WTC11 (cell line): Measurements from ENCODE around the gene PROSER2. TPM values are rescaled to one million over a fixed set of nuclear protein-coding genes. Genes with fewer than 3 reads are reported as not detected.

Source experiments
- ATAC-seq: fragments of 200-7000 bp; cut with Tn5 transposase; 2 replicates; pipeline ENCODE4 v1.10.0; 2021; ENCODE audit warnings: mild to moderate bottlenecking, moderate library complexity
- CTCF ChIA-PET: fragments of 300-600 bp; sonication (Branson Sonifier 250); formaldehyde crosslinking; loops from one replicate; lab custom pipeline; 2021; ENCODE audit warnings: antibody characterized with exemption; lab: Charles Lee
- POLR2A ChIA-PET: fragments of 350-600 bp; sonication (Branson Sonifier 250); formaldehyde crosslinking; loops from one replicate; lab custom pipeline; 2021; ENCODE audit warnings: antibody characterized with exemption; lab: Charles Lee
- DNase-seq: peaks from one replicate; pipeline ENCODE4 v3.0.0; 2021; ENCODE audit warnings: low spot score
- H3K27ac Mint-ChIP-seq: 2 replicates; pipeline ENCODE4 v1.8.0; 2021; ENCODE audit warnings: mixed read lengths
- H3K27me3 Mint-ChIP-seq: 2 replicates; pipeline ENCODE4 v1.8.0; 2021; ENCODE audit warnings: low read depth, mild to moderate bottlenecking, moderate library complexity, mixed read lengths
- H3K36me3 Mint-ChIP-seq: 2 replicates; pipeline ENCODE4 v1.8.0; 2021; ENCODE audit warnings: mixed read lengths
- H3K4me1 Mint-ChIP-seq: 2 replicates; pipeline ENCODE4 v1.8.0; 2022; ENCODE audit warnings: mixed read lengths
- H3K4me3 Mint-ChIP-seq: 2 replicates; pipeline ENCODE4 v1.8.0; 2021; ENCODE audit warnings: mild to moderate bottlenecking, moderate library complexity, mixed read lengths
- H3K9me3 Mint-ChIP-seq: 2 replicates; pipeline ENCODE4 v1.8.0; 2021; ENCODE audit warnings: mixed read lengths
- CBFB ChIP-seq: sonication (generic); formaldehyde crosslinking; IDR thresholded peaks from 2 replicates; pipeline ENCODE4 v1.8.1; 2022; ENCODE audit warnings: mild to moderate bottlenecking, low read depth, missing genetic modification reagents
- CREM ChIP-seq: sonication (generic); formaldehyde crosslinking; IDR thresholded peaks from 2 replicates; pipeline ENCODE4 v1.8.1; 2022; ENCODE audit warnings: mild to moderate bottlenecking, missing genetic modification reagents, moderate library complexity
- ERG ChIP-seq: fragments of 250-450 bp; sonication (Bioruptor Pico); IDR thresholded peaks from 2 replicates; pipeline ENCODE4 v1.8.0; 2021; ENCODE audit warnings: mild to moderate bottlenecking
- FOXK1 ChIP-seq: sonication (generic); formaldehyde crosslinking; IDR thresholded peaks from 2 replicates; pipeline ENCODE4 v1.8.0; 2022; ENCODE audit warnings: mild to moderate bottlenecking, moderate library complexity, missing genetic modification reagents
- FOXP1 ChIP-seq: sonication (generic); formaldehyde crosslinking; IDR thresholded peaks from 2 replicates; pipeline ENCODE4 v1.8.0; 2022; ENCODE audit warnings: missing genetic modification reagents, mild to moderate bottlenecking, moderate library complexity, borderline replicate concordance
- JUN ChIP-seq: sonication (generic); formaldehyde crosslinking; IDR thresholded peaks from 2 replicates; pipeline ENCODE4 v1.8.0; 2023; ENCODE audit warnings: mild to moderate bottlenecking, missing genetic modification reagents
- MLX ChIP-seq: sonication (generic); formaldehyde crosslinking; IDR thresholded peaks from 2 replicates; pipeline ENCODE4 v1.8.1; 2023; ENCODE audit warnings: mild to moderate bottlenecking, missing genetic modification reagents, moderate library complexity
- NFE2L1 ChIP-seq: sonication (generic); formaldehyde crosslinking; IDR thresholded peaks from 2 replicates; pipeline ENCODE4 v1.8.1; 2023; ENCODE audit warnings: missing genetic modification reagents
- NFYB ChIP-seq: sonication (generic); formaldehyde crosslinking; conservative IDR thresholded peaks from 2 replicates; pipeline ENCODE4 v1.8.0; 2022; ENCODE audit warnings: low read depth, missing genetic modification reagents
- NR3C1 ChIP-seq: sonication (generic); formaldehyde crosslinking; conservative IDR thresholded peaks from 2 replicates; pipeline ENCODE4 v1.8.1; 2023; ENCODE audit warnings: low read depth, mild to moderate bottlenecking, missing genetic modification reagents
- OVOL2 ChIP-seq: fragments of 250-450 bp; sonication (Bioruptor Pico); IDR thresholded peaks from 2 replicates; pipeline ENCODE4 v1.9.0; 2021; ENCODE audit warnings: mild to moderate bottlenecking, borderline replicate concordance
- RELA ChIP-seq: sonication (generic); formaldehyde crosslinking; IDR thresholded peaks from 2 replicates; pipeline ENCODE4 v1.8.1; 2022; ENCODE audit warnings: missing genetic modification reagents, mild to moderate bottlenecking, borderline replicate concordance
- USF1 ChIP-seq: sonication (generic); formaldehyde crosslinking; IDR thresholded peaks from 2 replicates; pipeline ENCODE4 v1.8.0; 2022; ENCODE audit warnings: mild to moderate bottlenecking, missing genetic modification reagents
- ZNF396 ChIP-seq: fragments of 250-450 bp; sonication (Bioruptor Pico); IDR thresholded peaks from 2 replicates; pipeline ENCODE4 v1.8.0; 2021; ENCODE audit warnings: mild to moderate bottlenecking, moderate library complexity, borderline replicate concordance
- total RNA-seq: library from RNA; stranded (reverse); gene quantifications from 3 replicates; pipeline ENCODE4 v1.2.3, GENCODE V29; 2021
- TF ChIP-seq, protein P1 (sequence below): sonication (generic); formaldehyde crosslinking; IDR thresholded peaks from 2 replicates; pipeline ENCODE4 v1.8.0; 2022; ENCODE audit warnings: mild to moderate bottlenecking, missing genetic modification reagents
- TF ChIP-seq, protein P2 (sequence below): fragments of 250-450 bp; sonication (Bioruptor Pico); IDR thresholded peaks from 2 replicates; pipeline ENCODE4 v1.9.0; 2021; ENCODE audit warnings: mild to moderate bottlenecking
- TF ChIP-seq, protein P3 (sequence below): sonication (generic); formaldehyde crosslinking; IDR thresholded peaks from 2 replicates; pipeline ENCODE4 v1.8.1; 2023; ENCODE audit warnings: mild to moderate bottlenecking, missing genetic modification reagents, moderate library complexity
- TF ChIP-seq, protein P4 (sequence below): sonication (generic); formaldehyde crosslinking; IDR thresholded peaks from 2 replicates; pipeline ENCODE4 v1.8.1; 2022; ENCODE audit warnings: low read depth, mild to moderate bottlenecking, moderate library complexity, missing genetic modification reagents, borderline replicate concordance
- TF ChIP-seq, protein P5 (sequence below): fragments of 250-450 bp; sonication (Bioruptor Pico); IDR thresholded peaks from 2 replicates; pipeline ENCODE4 v2.1.2; 2022; ENCODE audit warnings: mild to moderate bottlenecking, moderate library complexity

PROSER2 gene
- total RNA-seq, 1 experiment from 2014 or later, result 8.5 TPM

DNA sequence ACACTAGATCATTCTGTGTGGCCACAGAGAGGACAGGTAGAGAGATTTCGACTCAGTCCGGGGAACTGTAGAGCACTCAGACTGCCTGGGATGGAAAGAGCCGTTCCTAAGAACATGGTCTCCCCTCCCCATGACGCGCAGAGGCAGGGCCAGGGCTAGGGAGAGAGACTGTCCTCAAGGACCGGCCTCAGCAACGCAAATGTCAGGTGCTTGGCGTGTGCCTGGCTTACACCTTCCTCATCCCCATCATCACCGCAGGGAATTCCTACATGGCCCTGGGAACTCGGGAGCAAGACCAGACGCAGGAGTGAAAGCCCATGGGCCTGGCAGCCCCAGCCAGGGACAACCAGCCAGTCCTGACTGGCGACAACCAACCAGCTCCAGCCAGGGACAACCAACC, 55.6 kb downstream of the PROSER2 start (continued):
- TF ChIP-seq, protein P1, sequence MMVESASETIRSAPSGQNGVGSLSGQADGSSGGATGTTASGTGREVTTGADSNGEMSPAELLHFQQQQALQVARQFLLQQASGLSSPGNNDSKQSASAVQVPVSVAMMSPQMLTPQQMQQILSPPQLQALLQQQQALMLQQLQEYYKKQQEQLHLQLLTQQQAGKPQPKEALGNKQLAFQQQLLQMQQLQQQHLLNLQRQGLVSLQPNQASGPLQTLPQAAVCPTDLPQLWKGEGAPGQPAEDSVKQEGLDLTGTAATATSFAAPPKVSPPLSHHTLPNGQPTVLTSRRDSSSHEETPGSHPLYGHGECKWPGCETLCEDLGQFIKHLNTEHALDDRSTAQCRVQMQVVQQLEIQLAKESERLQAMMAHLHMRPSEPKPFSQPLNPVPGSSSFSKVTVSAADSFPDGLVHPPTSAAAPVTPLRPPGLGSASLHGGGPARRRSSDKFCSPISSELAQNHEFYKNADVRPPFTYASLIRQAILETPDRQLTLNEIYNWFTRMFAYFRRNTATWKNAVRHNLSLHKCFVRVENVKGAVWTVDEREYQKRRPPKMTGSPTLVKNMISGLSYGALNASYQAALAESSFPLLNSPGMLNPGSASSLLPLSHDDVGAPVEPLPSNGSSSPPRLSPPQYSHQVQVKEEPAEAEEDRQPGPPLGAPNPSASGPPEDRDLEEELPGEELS, result no peak
- TF ChIP-seq, protein P2, sequence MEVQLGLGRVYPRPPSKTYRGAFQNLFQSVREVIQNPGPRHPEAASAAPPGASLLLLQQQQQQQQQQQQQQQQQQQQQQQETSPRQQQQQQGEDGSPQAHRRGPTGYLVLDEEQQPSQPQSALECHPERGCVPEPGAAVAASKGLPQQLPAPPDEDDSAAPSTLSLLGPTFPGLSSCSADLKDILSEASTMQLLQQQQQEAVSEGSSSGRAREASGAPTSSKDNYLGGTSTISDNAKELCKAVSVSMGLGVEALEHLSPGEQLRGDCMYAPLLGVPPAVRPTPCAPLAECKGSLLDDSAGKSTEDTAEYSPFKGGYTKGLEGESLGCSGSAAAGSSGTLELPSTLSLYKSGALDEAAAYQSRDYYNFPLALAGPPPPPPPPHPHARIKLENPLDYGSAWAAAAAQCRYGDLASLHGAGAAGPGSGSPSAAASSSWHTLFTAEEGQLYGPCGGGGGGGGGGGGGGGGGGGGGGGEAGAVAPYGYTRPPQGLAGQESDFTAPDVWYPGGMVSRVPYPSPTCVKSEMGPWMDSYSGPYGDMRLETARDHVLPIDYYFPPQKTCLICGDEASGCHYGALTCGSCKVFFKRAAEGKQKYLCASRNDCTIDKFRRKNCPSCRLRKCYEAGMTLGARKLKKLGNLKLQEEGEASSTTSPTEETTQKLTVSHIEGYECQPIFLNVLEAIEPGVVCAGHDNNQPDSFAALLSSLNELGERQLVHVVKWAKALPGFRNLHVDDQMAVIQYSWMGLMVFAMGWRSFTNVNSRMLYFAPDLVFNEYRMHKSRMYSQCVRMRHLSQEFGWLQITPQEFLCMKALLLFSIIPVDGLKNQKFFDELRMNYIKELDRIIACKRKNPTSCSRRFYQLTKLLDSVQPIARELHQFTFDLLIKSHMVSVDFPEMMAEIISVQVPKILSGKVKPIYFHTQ (CRISPR knock-in tag), result no peak
- no peak for TF ChIP-seq NFE2L1 (CRISPR knock-in tag)
- TF ChIP-seq OVOL2 (CRISPR knock-in tag), result no peak
- TF ChIP-seq JUN (CRISPR knock-in tag), result no peak
- TF ChIP-seq FOXP1, result no peak
- TF ChIP-seq, protein P3, sequence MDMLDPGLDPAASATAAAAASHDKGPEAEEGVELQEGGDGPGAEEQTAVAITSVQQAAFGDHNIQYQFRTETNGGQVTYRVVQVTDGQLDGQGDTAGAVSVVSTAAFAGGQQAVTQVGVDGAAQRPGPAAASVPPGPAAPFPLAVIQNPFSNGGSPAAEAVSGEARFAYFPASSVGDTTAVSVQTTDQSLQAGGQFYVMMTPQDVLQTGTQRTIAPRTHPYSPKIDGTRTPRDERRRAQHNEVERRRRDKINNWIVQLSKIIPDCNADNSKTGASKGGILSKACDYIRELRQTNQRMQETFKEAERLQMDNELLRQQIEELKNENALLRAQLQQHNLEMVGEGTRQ (CRISPR knock-in tag), result no peak

DNA sequence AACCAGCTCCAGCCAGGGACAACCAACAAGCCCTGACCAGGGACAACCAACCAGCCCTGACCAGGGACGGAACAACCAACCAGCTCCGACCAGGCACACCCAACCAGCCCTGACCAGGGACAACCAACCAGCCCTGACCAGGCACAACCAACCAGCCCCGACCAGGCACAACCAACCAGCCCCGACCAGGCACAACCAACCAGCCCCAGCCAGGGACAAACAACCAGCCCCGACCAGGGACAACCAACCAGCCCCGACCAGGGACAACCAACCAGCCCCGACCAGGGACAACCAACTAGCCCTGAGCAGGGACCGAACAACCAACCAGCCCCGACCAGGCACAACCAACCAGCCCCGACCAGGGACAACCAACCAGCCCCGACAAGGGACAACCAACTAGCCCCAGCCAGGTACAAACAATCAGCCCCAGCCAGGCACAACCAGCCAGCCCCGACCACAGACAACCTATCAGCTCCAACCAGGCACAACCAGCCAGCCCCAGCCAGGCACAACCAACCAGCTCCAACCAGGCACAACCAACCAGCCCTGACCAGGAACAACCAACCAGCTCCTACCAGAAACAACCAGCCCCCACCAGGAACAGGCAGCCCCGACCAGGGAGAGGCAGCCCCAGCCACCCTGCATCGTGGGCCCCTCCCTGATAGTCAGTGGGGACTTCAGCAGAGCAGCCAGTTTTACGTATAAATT, 56.4 kb downstream of the PROSER2 start:
- H3K9me3 Mint-ChIP-seq, result no peaks in the 10 kb centered on the region
- no peak for DNase-seq
- H3K27ac Mint-ChIP-seq, result no peak overlapping the region; the same call in 1 of the 2 replicates
- POLR2A ChIA-PET, result no interaction called here
- H3K4me3 Mint-ChIP-seq, result no peak overlapping the region
- TF ChIP-seq FOXK1 (CRISPR knock-in tag), result no peak
- no peak for TF ChIP-seq ZNF396 (CRISPR knock-in tag)
- no peak for TF ChIP-seq USF1 (CRISPR knock-in tag)
- TF ChIP-seq NR3C1 (CRISPR knock-in tag), result no peak
- no peak for TF ChIP-seq ERG (CRISPR knock-in tag)
- TF ChIP-seq, protein P4, sequence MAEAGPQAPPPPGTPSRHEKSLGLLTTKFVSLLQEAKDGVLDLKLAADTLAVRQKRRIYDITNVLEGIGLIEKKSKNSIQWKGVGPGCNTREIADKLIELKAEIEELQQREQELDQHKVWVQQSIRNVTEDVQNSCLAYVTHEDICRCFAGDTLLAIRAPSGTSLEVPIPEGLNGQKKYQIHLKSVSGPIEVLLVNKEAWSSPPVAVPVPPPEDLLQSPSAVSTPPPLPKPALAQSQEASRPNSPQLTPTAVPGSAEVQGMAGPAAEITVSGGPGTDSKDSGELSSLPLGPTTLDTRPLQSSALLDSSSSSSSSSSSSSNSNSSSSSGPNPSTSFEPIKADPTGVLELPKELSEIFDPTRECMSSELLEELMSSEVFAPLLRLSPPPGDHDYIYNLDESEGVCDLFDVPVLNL (CRISPR knock-in tag), result no peak
- TF ChIP-seq, protein P5, sequence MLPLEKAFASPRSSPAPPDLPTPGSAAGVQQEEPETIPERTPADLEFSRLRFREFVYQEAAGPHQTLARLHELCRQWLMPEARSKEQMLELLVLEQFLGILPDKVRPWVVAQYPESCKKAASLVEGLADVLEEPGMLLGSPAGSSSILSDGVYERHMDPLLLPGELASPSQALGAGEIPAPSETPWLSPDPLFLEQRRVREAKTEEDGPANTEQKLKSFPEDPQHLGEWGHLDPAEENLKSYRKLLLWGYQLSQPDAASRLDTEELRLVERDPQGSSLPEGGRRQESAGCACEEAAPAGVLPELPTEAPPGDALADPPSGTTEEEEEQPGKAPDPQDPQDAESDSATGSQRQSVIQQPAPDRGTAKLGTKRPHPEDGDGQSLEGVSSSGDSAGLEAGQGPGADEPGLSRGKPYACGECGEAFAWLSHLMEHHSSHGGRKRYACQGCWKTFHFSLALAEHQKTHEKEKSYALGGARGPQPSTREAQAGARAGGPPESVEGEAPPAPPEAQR (CRISPR knock-in tag), result no peak
- no peak for TF ChIP-seq CBFB (CRISPR knock-in tag)
- TF ChIP-seq NFYB (CRISPR knock-in tag), result no peak
- TF ChIP-seq RELA (CRISPR knock-in tag), result no peak
- no peak for TF ChIP-seq CREM (CRISPR knock-in tag)
- TF ChIP-seq MLX, result no peak
- H3K36me3 Mint-ChIP-seq, result no peaks in the 10 kb centered on the region
- CTCF ChIA-PET, result interaction anchor here (1.5 to 4.5 kb wide), 3 partner anchors 49 to 107 kb away, joined by 4 to 53 read pairs (median 7); no protein-coding TSS in a partner anchor
- H3K4me1 Mint-ChIP-seq, result peaks cover 28% of the 10 kb centered on the region
- ATAC-seq, result no peak
- H3K27me3 Mint-ChIP-seq, result no peaks in the 10 kb centered on the region; the same call in 1 of the 2 replicates
